Measurements from ENCODE around the gene ACTN1.
"Not testable (repeated sequence)": the region's sequence is repeated elsewhere in the genome, so short reads cannot be mapped to it uniquely, and the experiment has no call there.

Gene ACTN1

DNA sequence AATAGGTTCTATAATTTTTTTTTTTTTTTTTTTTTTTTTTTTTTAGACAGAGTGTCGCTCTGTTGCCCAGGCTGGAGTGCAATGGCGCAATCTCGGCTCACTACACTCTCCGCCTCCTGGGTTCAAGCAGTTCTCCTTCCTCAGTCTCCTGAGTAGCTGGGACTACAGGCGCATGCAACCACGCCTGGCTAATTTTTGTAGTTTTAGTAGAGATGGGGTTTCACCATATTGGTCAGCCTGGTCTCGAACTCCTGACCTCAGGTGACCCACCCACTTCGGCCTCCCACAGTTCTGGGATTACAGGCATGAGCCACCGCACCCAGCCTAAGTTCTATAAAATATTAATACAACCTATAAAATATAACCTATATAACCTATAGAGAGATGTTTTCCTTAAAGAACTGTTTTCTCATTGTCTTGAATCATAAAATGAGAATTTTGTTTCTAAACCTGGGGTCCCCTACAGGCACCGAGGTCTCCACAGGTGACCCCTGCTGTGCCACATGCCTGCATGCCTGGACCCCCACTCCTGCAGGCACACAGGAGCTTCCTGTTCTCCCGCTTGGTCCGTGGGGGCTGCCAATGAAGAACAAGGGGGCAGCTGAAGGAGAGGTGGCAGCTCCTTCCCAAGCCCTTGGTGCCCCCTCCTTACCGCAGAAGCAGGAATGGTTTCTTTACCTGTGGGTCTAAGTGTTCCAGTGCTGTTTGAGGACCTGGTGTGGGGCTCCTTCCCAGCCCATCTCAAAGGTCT, 115.3 kb downstream of the ACTN1 start:
- no peak for DNase-seq (ENCODE audit: low read depth, low spot score)

DNA sequence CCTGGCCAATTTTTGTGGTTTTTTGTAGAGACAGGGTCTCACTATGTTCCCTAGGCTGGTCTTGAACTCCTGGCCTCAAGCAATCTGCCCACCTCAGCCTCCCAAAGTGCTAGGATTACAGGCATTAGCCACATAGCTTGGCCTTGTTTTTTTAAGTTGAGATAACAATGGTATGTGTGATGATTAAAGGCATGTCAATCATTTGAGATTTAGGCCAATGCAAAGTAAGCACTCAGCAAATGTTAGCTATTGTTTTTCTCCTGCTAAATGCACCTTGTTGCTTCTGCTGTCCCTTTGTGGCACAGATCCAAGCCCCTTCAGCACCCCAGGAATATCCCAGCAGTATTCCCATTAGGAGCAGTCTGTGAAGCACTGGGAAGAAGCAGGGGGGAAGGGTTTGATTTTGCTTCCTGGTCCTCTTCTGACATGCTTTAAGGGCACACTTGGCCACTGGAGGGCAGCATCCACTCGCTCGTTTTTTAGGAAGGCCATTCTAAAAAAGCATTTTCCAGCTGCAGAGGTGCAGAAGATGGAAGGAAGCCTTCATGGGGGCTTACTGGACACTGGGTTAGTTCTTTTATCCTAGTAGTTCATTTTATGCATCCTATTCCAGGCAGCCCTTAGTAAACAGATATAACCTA, 116.0 kb downstream of the ACTN1 start:
- peak; percentile 50 for DNase-seq (ENCODE audit: low read depth, low spot score)

- DNase-seq (ENCODE audit: low read depth, low spot score): no peak
These were observed 118.3 kb downstream of the ACTN1 start for GRCh38 chr14:68860771-68861170.

- DNase-seq (ENCODE audit: low read depth, low spot score): no peak
These were observed 121.5 kb downstream of the ACTN1 start for GRCh38 chr14:68857516-68858070.

GRCh38 chr14:68856572-68856971, 122.5 kb downstream of the ACTN1 start:
- DNase-seq (ENCODE audit: low read depth, low spot score): no peak

DNA sequence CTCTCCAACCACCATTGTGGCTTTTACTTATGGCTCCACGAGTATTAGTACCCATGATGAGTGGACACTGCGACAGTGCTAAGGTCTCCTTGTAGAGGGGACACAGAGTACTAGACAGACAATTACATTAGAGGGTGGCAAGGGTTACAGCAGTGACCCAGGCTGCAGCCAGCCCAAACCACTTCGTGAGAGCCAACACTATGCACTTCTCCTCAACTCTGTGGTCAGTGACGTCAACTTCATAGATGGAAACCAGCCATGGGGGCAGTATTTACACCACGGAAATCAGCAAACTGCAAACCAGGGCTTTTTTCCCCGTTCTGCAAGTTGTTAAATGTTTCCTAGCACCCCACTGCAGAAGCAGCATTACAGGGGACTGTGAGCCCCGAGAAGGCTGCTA, 124.7 kb downstream of the ACTN1 start:
- no peak for DNase-seq (ENCODE audit: low read depth, low spot score)

GRCh38 chr14:68853749-68854148, 125.4 kb downstream of the ACTN1 start:
- no peak for DNase-seq (ENCODE audit: low read depth, low spot score)

GRCh38 chr14:68852493-68852892, 126.6 kb downstream of the ACTN1 start:
- not testable (repeated sequence) for DNase-seq (ENCODE audit: low read depth, low spot score)

- no peak for DNase-seq (ENCODE audit: low read depth, low spot score)
These were observed 128.0 kb downstream of the ACTN1 start for GRCh38 chr14:68851078-68851477.

GRCh38 chr14:68849416-68849815, 129.7 kb downstream of the ACTN1 start:
- no peak for DNase-seq (ENCODE audit: low read depth, low spot score)

DNA sequence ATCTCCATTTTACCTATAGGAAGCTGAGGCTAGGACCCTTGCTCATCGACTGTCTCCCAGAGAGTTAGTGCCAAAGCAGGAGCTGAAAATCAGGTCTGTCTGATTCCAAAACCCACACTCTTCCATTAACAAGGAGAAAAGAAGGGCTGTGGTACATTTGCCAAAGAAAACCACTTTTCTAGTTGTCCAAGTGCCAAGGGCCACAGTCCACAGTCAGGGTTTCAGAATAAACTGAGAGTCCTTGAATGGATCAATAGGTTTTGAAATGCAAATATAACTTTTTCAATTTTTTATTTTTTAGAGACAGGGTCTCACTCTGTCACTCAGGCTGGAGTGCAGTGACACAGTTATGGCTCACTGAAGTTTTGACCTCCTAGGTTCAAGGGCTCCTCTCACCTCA, 130.8 kb downstream of the ACTN1 start:
- DNase-seq (ENCODE audit: low read depth, low spot score): no peak

DNA sequence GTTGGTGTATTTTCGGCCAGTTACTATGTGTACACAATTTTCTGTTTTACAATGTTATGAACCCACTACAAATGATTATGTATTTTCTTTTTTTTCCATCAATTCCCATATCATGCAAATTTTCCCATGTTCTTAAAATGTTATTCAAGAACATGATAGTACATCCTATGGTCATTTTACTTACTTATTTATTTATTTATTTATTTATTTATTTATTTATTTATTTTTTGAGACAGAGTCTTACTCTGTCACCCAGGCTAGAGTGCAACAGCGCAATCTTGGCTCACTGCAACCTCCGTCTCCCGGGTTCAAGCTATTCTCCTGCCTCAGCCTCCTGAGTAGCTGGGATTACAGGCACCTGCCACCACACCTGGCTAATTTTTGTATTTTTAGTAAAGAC, 131.5 kb downstream of the ACTN1 start:
- DNase-seq (ENCODE audit: low read depth, low spot score): not testable (repeated sequence)

GRCh38 chr14:68846466-68846865, 132.6 kb downstream of the ACTN1 start:
- DNase-seq (ENCODE audit: low read depth, low spot score): no peak

DNA sequence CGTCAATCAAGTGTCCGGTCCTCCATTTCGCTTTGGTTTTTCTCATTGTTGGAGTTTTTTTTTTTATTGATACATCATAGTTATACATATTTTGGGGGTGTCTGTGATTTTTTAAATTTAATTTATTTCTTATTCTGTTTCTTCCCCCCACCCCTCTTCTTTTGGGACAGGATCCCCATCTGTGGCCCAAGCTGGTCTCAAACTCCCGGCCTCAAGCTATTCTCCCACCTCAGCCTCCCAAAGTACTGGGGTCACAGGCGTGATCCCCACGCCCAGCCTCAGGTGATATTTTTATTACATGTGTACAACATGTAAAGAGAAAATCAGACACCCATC, 134.9 kb downstream of the ACTN1 start:
- no peak for DNase-seq (ENCODE audit: low read depth, low spot score)

DNA sequence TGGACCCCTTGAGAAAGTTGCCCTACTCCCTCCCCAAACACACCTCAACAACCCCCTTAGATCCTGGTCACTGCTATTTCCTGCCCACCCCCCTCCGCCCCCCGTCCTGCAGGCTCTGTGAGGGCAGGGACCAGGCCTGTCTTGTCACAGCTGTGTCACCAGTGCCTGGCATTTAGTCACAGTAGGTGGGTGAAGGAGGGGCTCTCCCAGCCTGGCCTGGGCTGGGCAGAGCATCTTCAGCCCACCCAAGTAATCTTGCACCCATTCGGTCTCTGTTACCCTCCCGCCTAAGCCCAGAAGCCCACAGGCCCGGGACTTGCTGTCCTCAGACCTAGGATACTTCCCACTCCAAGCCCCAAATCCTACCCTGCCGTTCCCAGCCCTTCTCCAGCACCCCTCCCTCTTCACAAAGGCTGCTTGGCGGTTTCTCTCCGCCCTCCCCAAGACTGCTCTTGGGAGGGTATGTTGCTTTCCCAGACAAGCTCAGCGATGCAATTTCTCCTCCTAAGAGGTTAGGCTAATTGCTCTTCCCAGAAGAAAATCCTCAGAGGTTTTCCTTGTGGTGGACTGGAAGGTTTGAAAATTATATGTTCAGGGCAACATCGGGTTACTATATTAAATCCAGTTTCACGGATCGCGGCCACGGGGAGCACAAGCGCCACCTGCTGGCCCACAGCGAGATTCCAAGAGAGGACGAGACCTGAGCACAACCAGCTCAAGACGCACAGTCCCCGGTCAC, 135.5 kb downstream of the ACTN1 start:
- no peak for DNase-seq (ENCODE audit: low read depth, low spot score)

GRCh38 chr14:68842298-68842697, 136.8 kb downstream of the ACTN1 start:
- no peak for DNase-seq (ENCODE audit: low read depth, low spot score)

DNA sequence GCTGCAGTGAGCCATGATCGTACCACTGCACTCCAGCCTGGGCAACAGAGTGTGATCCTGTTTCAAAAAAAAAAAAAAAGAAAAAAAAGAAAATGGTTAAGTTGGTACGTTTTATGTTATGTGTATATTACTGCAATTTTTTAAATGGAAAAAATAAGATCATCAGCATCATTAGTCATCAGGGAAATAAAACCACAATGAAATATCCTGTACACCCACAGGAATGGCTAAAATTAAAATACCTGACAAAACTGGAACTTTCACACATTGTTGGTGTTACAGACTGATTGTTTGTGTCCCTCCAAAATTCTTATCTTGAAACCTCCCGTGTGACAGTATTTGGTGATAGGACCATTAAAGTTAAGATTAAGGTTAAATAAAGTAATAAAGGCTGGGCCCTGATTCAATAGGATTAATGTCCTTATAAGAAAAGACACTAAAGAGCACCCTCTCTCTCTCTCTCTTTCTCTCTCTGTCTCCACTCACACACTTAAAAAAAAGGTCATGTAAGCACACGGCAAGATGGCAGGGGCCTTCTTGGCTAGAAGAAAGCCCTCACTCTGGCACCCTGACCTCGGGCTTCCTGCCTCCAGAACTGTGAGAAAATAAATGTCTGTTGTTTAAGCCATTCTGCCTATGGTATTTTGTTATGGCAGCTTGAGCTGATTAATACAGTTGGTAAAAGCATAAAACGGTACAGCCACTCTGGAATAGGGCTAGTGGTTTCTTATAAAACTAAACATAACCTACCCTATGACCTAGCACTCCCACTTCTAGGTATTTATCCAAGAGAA, 137.9 kb downstream of the ACTN1 start:
- DNase-seq (ENCODE audit: low read depth, low spot score): no peak

GRCh38 chr14:68840454-68840853, 138.6 kb downstream of the ACTN1 start:
- DNase-seq (ENCODE audit: low read depth, low spot score): no peak

- no peak for DNase-seq (ENCODE audit: low read depth, low spot score)
These were observed 143.0 kb downstream of the ACTN1 start for GRCh38 chr14:68836082-68836481.

GRCh38 chr14:68834816-68835215, 144.3 kb downstream of the ACTN1 start:
- no peak for DNase-seq (ENCODE audit: low read depth, low spot score)

DNA sequence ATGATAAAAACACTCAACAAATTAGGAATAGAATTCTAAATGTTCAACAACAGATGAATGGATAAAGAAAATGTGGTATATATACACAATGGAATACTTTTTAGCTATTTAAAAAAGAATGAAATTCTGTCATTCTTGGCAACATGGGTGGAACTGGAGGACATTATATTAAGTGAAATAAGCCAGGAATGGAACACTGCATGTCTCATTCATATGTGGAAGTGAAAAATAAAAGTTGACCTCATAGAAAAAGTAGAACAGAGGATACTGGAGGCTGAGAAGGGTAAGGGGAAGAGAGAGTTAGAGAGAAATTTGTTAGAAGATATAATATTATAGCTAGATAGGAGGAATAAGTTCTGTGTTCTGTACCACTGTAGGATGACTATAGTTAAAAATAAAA, 150.4 kb downstream of the ACTN1 start:
- no peak for DNase-seq (ENCODE audit: low read depth, low spot score)

GRCh38 chr14:68825729-68826128, 153.4 kb downstream of the ACTN1 start:
- DNase-seq (ENCODE audit: low read depth, low spot score): no peak
